SJSA1 (cell line): ENCODE results near the gene CNTN2. TPM values are rescaled to one million over a fixed set of nuclear protein-coding genes. Genes with fewer than 3 reads are reported as not detected.

Experiments
- DNase-seq, 2 experiments: peaks; one replicate each; pipeline ENCODE4 v3.0.0-alpha.2; 2015 to 2020; ENCODE audit warnings: low spot score in 2 of 2, low read depth in 1 of 2
- H3K27ac ChIP-seq: fragments of 250-450 bp; sonication (Bioruptor Pico); 2 replicates; pipeline ENCODE4 v1.5.1; 2020; ENCODE audit warnings: mild to moderate bottlenecking, moderate library complexity
- H3K27me3 ChIP-seq: fragments of 250-450 bp; sonication (Bioruptor Pico); replicated peaks from 2 replicates; pipeline ENCODE4 v1.5.1; 2020; ENCODE audit warnings: mild to moderate bottlenecking, moderate library complexity
- H3K36me3 ChIP-seq: fragments of 250-450 bp; sonication (Bioruptor Pico); 2 replicates; pipeline ENCODE4 v1.5.1; 2020; ENCODE audit warnings: mild to moderate bottlenecking
- H3K4me1 ChIP-seq: fragments of 250-450 bp; sonication (Bioruptor Pico); replicated peaks from 2 replicates; pipeline ENCODE4 v1.6.1; 2021; ENCODE audit warnings: mild to moderate bottlenecking
- H3K4me3 ChIP-seq: fragments of 250-450 bp; sonication (Bioruptor Pico); 2 replicates; pipeline ENCODE4 v1.5.1; 2020; ENCODE audit warnings: mild to moderate bottlenecking
- H3K9me3 ChIP-seq: fragments of 250-450 bp; sonication (Bioruptor Pico); replicated peaks from 2 replicates; pipeline ENCODE4 v1.5.1; 2020; ENCODE audit warnings: mild to moderate bottlenecking
- total RNA-seq: library from RNA; depleted of rRNA; stranded (reverse); fragments of >200 nt; shearing (Covaris generic); gene quantifications from 2 replicates; pipeline ENCODE4 v1.2.3, GENCODE V29; 2014

The CNTN2 gene
- total RNA-seq, 1 experiment from 2014 or later = not detected

- DNase-seq = no peak
- no peak overlapping the region for H3K4me3 ChIP-seq
- no peaks in the 10 kb centered on the region for H3K36me3 ChIP-seq
- H3K9me3 ChIP-seq = no peaks in the 10 kb centered on the region
- H3K27me3 ChIP-seq = peaks cover 41% of the 10 kb centered on the region
- no peak overlapping the region for H3K27ac ChIP-seq
- no peaks in the 10 kb centered on the region for H3K4me1 ChIP-seq
Observed at GRCh38 chr1:205032508-205032907, 10.5 kb upstream of the CNTN2 start.

- Histone ChIP-seq H3K9me3 (no peaks in the 10 kb centered on the region), H3K27me3 (peaks cover 20% of the 10 kb centered on the region), H3K27ac (no peak overlapping the region), H3K4me3 (no peak overlapping the region), H3K36me3 (no peaks in the 10 kb centered on the region), H3K4me1 (no peaks in the 10 kb centered on the region)
- no peak for DNase-seq
Observed at GRCh38 chr1:205037539-205037938, 5.5 kb upstream of the CNTN2 start.

GRCh38 chr1:205038132-205038786 lies 4.8 kb upstream of the CNTN2 start:
- H3K4me3 ChIP-seq = no peak overlapping the region
- peaks cover 17% of the 10 kb centered on the region for H3K27me3 ChIP-seq
- no peaks in the 10 kb centered on the region for H3K9me3 ChIP-seq
- no peaks in the 10 kb centered on the region for H3K36me3 ChIP-seq
- H3K27ac ChIP-seq = no peak overlapping the region
- H3K4me1 ChIP-seq = no peaks in the 10 kb centered on the region
- DNase-seq = no peak

GRCh38 chr1:205041001-205041715 lies 1.9 kb upstream of the CNTN2 start:
- Histone ChIP-seq H3K36me3 (no peaks in the 10 kb centered on the region), H3K27me3 (peaks cover 32% of the 10 kb centered on the region), H3K4me3 (no peak overlapping the region), H3K4me1 (no peaks in the 10 kb centered on the region), H3K9me3 (no peaks in the 10 kb centered on the region), H3K27ac (no peak overlapping the region)
- DNase-seq = no peak

GRCh38 chr1:205041998-205042910 lies 758 bp upstream of the CNTN2 start:
- Histone ChIP-seq H3K4me1 (no peaks in the 10 kb centered on the region), H3K4me3 (no peak overlapping the region), H3K27me3 (peaks cover 37% of the 10 kb centered on the region), H3K27ac (no peak overlapping the region), H3K36me3 (no peaks in the 10 kb centered on the region), H3K9me3 (no peaks in the 10 kb centered on the region)
- DNase-seq = no peak

GRCh38 chr1:205043866-205044265 lies 854 bp downstream of the CNTN2 start:
- H3K4me3 ChIP-seq = no peak overlapping the region
- no peaks in the 10 kb centered on the region for H3K9me3 ChIP-seq
- DNase-seq = no peak
- no peaks in the 10 kb centered on the region for H3K4me1 ChIP-seq
- H3K27ac ChIP-seq = no peak overlapping the region
- no peaks in the 10 kb centered on the region for H3K36me3 ChIP-seq
- H3K27me3 ChIP-seq = peaks cover 44% of the 10 kb centered on the region

- DNase-seq = no peak
- Histone ChIP-seq H3K27ac (no peak overlapping the region), H3K27me3 (peaks cover 52% of the 10 kb centered on the region)
Observed at GRCh38 chr1:205044741-205045140, 1.7 kb downstream of the CNTN2 start.

GRCh38 chr1:205045146-205045545 lies 2.1 kb downstream of the CNTN2 start:
- no peaks in the 10 kb centered on the region for H3K9me3 ChIP-seq
- H3K36me3 ChIP-seq = no peaks in the 10 kb centered on the region
- no peak overlapping the region for H3K4me3 ChIP-seq
- H3K27me3 ChIP-seq = peaks cover 52% of the 10 kb centered on the region
- DNase-seq = no peak
- H3K27ac ChIP-seq = no peak overlapping the region
- H3K4me1 ChIP-seq = no peaks in the 10 kb centered on the region

More at GRCh38 chr1:205044741-205045140, 1.7 kb downstream of the CNTN2 start:
- Histone ChIP-seq H3K4me1 (no peaks in the 10 kb centered on the region), H3K36me3 (no peaks in the 10 kb centered on the region), H3K9me3 (no peaks in the 10 kb centered on the region), H3K4me3 (no peak overlapping the region)

GRCh38 chr1:205046870-205047269 lies 3.9 kb downstream of the CNTN2 start:
- Histone ChIP-seq H3K27me3 (peaks cover 59% of the 10 kb centered on the region), H3K27ac (no peak overlapping the region), H3K36me3 (no peaks in the 10 kb centered on the region), H3K4me1 (no peaks in the 10 kb centered on the region), H3K4me3 (no peak overlapping the region), H3K9me3 (no peaks in the 10 kb centered on the region)
- DNase-seq = no peak

GRCh38 chr1:205047764-205048231 lies 4.8 kb downstream of the CNTN2 start:
- Histone ChIP-seq H3K4me3 (no peak overlapping the region), H3K4me1 (no peaks in the 10 kb centered on the region), H3K27ac (no peak overlapping the region), H3K9me3 (no peaks in the 10 kb centered on the region), H3K36me3 (no peaks in the 10 kb centered on the region), H3K27me3 (peaks cover 51% of the 10 kb centered on the region)
- DNase-seq = no peak

- Histone ChIP-seq H3K27ac (no peak overlapping the region), H3K4me3 (no peak overlapping the region), H3K36me3 (no peaks in the 10 kb centered on the region), H3K4me1 (no peaks in the 10 kb centered on the region), H3K27me3 (peaks cover 51% of the 10 kb centered on the region), H3K9me3 (no peaks in the 10 kb centered on the region)
- DNase-seq = no peak
Observed at GRCh38 chr1:205048382-205048781, 5.4 kb downstream of the CNTN2 start.

- no peaks in the 10 kb centered on the region for H3K9me3 ChIP-seq
- no peak overlapping the region for H3K4me3 ChIP-seq
- peaks cover 46% of the 10 kb centered on the region for H3K27me3 ChIP-seq
- no peak for DNase-seq
- no peak overlapping the region for H3K27ac ChIP-seq
- H3K36me3 ChIP-seq = no peaks in the 10 kb centered on the region
- H3K4me1 ChIP-seq = no peaks in the 10 kb centered on the region
Observed at GRCh38 chr1:205049479-205049878, 6.5 kb downstream of the CNTN2 start.

GRCh38 chr1:205052690-205053089 lies 9.7 kb downstream of the CNTN2 start:
- H3K36me3 ChIP-seq = no peaks in the 10 kb centered on the region
- H3K27ac ChIP-seq = no peak overlapping the region
- peaks cover 34% of the 10 kb centered on the region for H3K27me3 ChIP-seq

GRCh38 chr1:205053296-205053695 lies 10.3 kb downstream of the CNTN2 start:
- Histone ChIP-seq H3K4me3 (no peak overlapping the region), H3K4me1 (no peaks in the 10 kb centered on the region), H3K27ac (no peak overlapping the region), H3K27me3 (peaks cover 31% of the 10 kb centered on the region), H3K36me3 (no peaks in the 10 kb centered on the region), H3K9me3 (no peaks in the 10 kb centered on the region)
- no peak for DNase-seq

More at GRCh38 chr1:205052690-205053089, 9.7 kb downstream of the CNTN2 start:
- Histone ChIP-seq H3K4me1 (no peaks in the 10 kb centered on the region), H3K9me3 (no peaks in the 10 kb centered on the region), H3K4me3 (no peak overlapping the region)
- DNase-seq = no peak
